H1 (cell line): ENCODE results near the gene POLA1.

Source experiments
- CTCF ChIP-seq, 3 experiments: IDR thresholded peaks; 1 replicate in 2 of 3; 2 replicates in 1 of 3; pipeline versions ENCODE4 v1.5.1 to v1.6.1; 2011; ENCODE audit warnings: low read length in 3 of 3, mild to moderate bottlenecking in 3 of 3, inconsistent platforms in 2 of 3, low read depth in 1 of 3, moderate library complexity in 1 of 3; ENCODE audit not compliant: insufficient read depth in 1 of 3; ENCODE audit errors: control extremely low read depth in 1 of 3
- JUN ChIP-seq: IDR thresholded peaks from 2 replicates; pipeline ENCODE4 v1.6.1; 2011; ENCODE audit warnings: low read depth, mild to moderate bottlenecking, improper control_type of control experiment, low read length
- JUND ChIP-seq: IDR thresholded peaks from 2 replicates; pipeline ENCODE4 v1.6.1; 2011; ENCODE audit warnings: mild to moderate bottlenecking, improper control_type of control experiment, low read length
- MAX ChIP-seq: IDR thresholded peaks from 2 replicates; pipeline ENCODE4 v1.6.1; 2012; ENCODE audit warnings: inconsistent platforms
- POLR2AphosphoS5 ChIP-seq: IDR thresholded peaks from 2 replicates; pipeline ENCODE4 v1.6.1; 2011; ENCODE audit warnings: low read depth, low read length
- RNF2 ChIP-seq: fragments of 200-900, 300-1000 bp; sonication (generic); IDR thresholded peaks from 2 replicates; pipeline ENCODE4 v1.7.1; 2016; ENCODE audit warnings: borderline replicate concordance, low read depth, mild to moderate bottlenecking, antibody characterized with exemption, low read length; ENCODE audit not compliant: poor library complexity, severe bottlenecking; ENCODE audit errors: missing control alignments
- SP1 ChIP-seq: IDR thresholded peaks from 2 replicates; pipeline ENCODE4 v1.6.1; 2011; ENCODE audit warnings: low read depth, low read length
- SUZ12 ChIP-seq: fragments of 200-600 bp; sonication (generic); IDR thresholded peaks from 2 replicates; pipeline ENCODE4 v1.6.1; 2012; ENCODE audit warnings: mild to moderate bottlenecking, inconsistent platforms, low read length, moderate library complexity, mixed read lengths
- YY1 ChIP-seq: IDR thresholded peaks from 2 replicates; pipeline ENCODE4 v1.6.1; 2011; ENCODE audit warnings: low read depth, mild to moderate bottlenecking, low read length

GRCh38 chrX:24693453-24694202 lies at the start of gene POLA1:
- TF ChIP-seq RNF2 = no peak
- no peak for TF ChIP-seq SUZ12
- peak; percentile 75 for TF ChIP-seq POLR2AphosphoS5
- TF ChIP-seq MAX = peak; percentile 49
- TF ChIP-seq JUN = no peak
- TF ChIP-seq SP1 = 0 out of 2 replicates have a peak, but pooled peaks have one; percentile 30
- no peak for TF ChIP-seq JUND
- TF ChIP-seq CTCF (IDR thresholded peaks at IDR 0.05; ENCODE audit: control extremely low read depth in 1 of 3, insufficient read depth in 1 of 3, low read depth in 1 of 3, low read length in 3 of 3) = no peak
- TF ChIP-seq YY1 = no peak
